Endothelial cell of umbilical vein (primary cell): ENCODE measurements around the gene MISFA. TPM values are rescaled to one million over a fixed set of nuclear protein-coding genes. Genes with fewer than 3 reads are reported as not detected.

Experiments used
- BruUV-seq: library from RNA; stranded (reverse); fragments of 400-500 nt; replicated peaks from 2 replicates; lab custom pipeline; 2021; lab: Mats Ljungman, UMichigan
- CTCF ChIA-PET: fragments of 300-600, 350-600 bp; sonication (Branson Sonifier 250); formaldehyde crosslinking; loops from one replicate; lab custom pipeline; 2021; ENCODE audit warnings: antibody characterized with exemption, inconsistent platforms; lab: Charles Lee
- POLR2A ChIA-PET: fragments of 300-600, 350-600 bp; sonication (Branson Sonifier 250); formaldehyde crosslinking; loops from one replicate; lab custom pipeline; 2021; ENCODE audit warnings: antibody characterized with exemption, inconsistent platforms; lab: Charles Lee
- DNase-seq: peaks from one replicate; pipeline ENCODE4 v3.0.0-alpha.2; 2011; ENCODE audit warnings: low read depth, low spot score
- FAIRE-seq: peaks from 2 replicates; lab custom pipeline; 2011; peaks lifted over from hg19 to GRCh38; lab: Jason Lieb, UNC
- H2AFZ ChIP-seq: 2 replicates; pipeline ENCODE4 v1.6.0; 2012; ENCODE audit warnings: low read depth, low read length, control low read depth, inconsistent platforms
- H3K27ac ChIP-seq: 2 replicates; pipeline ENCODE4 v1.5.1; 2011; ENCODE audit warnings: low read depth, mild to moderate bottlenecking, control low read depth, low read length, moderate library complexity; ENCODE audit not compliant: insufficient read depth
- H3K27me3 ChIP-seq, 2 experiments: 2 replicates each; pipeline versions ENCODE4 v1.6.0 to v1.6.1; 2011; ENCODE audit warnings: low read length in 2 of 2, mixed read lengths in 1 of 2; ENCODE audit not compliant: control insufficient read depth in 2 of 2, insufficient read depth in 2 of 2
- H3K36me3 ChIP-seq, 2 experiments: 2 replicates in 1 of 2; 3 replicates in 1 of 2; pipeline ENCODE4 v1.5.1; 2011; ENCODE audit warnings: low read length in 2 of 2, mild to moderate bottlenecking in 1 of 2, moderate library complexity in 1 of 2; ENCODE audit not compliant: control insufficient read depth in 2 of 2, insufficient read depth in 2 of 2; ENCODE audit errors: extremely low read depth in 1 of 2
- H3K4me1 ChIP-seq: 3 replicates; pipeline ENCODE4 v1.5.1; 2011; ENCODE audit warnings: mild to moderate bottlenecking, low read length; ENCODE audit not compliant: control insufficient read depth, insufficient read depth; ENCODE audit errors: extremely low read depth
- H3K4me2 ChIP-seq: 2 replicates; pipeline ENCODE4 v1.6.1; 2011; ENCODE audit warnings: low read length, control low read depth, mixed read lengths; ENCODE audit not compliant: insufficient read depth
- H3K4me3 ChIP-seq, 3 experiments: fragments of 200-600 bp in 1 of 3; sonication (generic), shearing (Covaris generic) in 1 of 3; replicated peaks in 1 of 3; 2 replicates each; pipeline ENCODE4 v1.5.1; 2011 to 2016; ENCODE audit warnings: control low read depth in 3 of 3, low read length in 3 of 3, mild to moderate bottlenecking in 2 of 3, inconsistent platforms in 1 of 3, low read depth in 1 of 3, moderate library complexity in 1 of 3; ENCODE audit not compliant: insufficient read depth in 1 of 3
- H3K79me2 ChIP-seq: 2 replicates; pipeline ENCODE4 v1.6.0; 2012; ENCODE audit warnings: low read length, inconsistent platforms; ENCODE audit not compliant: control insufficient read depth, insufficient read depth
- H3K9ac ChIP-seq: replicated peaks from 2 replicates; pipeline ENCODE3; 2011; ENCODE audit warnings: low read length, control low read depth; ENCODE audit not compliant: insufficient read depth; ENCODE audit errors: extremely low read depth
- H3K9me1 ChIP-seq: replicated peaks from 3 replicates; pipeline ENCODE4 v1.6.0; 2011; ENCODE audit warnings: mild to moderate bottlenecking, low read length; ENCODE audit not compliant: control insufficient read depth, insufficient read depth; ENCODE audit errors: extremely low read depth
- H3K9me3 ChIP-seq: replicated peaks from 2 replicates; pipeline ENCODE4 v1.5.1; 2012; ENCODE audit warnings: low read length, inconsistent platforms; ENCODE audit not compliant: control insufficient read depth, insufficient read depth
- H4K20me1 ChIP-seq: replicated peaks from 2 replicates; pipeline ENCODE3; 2011; ENCODE audit warnings: mild to moderate bottlenecking, low read length; ENCODE audit not compliant: control insufficient read depth, insufficient read depth; ENCODE audit errors: extremely low read depth
- EZH2 ChIP-seq: IDR thresholded peaks from 2 replicates; pipeline ENCODE4 v1.6.1; 2012; ENCODE audit warnings: borderline replicate concordance, low read depth, mild to moderate bottlenecking, moderate library complexity, low read length, inconsistent platforms; ENCODE audit not compliant: severe bottlenecking
- FOS ChIP-seq: IDR thresholded peaks from 2 replicates; pipeline ENCODE4 v1.6.1; 2011; ENCODE audit warnings: mild to moderate bottlenecking, low read length, moderate library complexity, borderline replicate concordance; ENCODE audit not compliant: insufficient read depth
- GATA2 ChIP-seq: IDR thresholded peaks from 2 replicates; pipeline ENCODE4 v1.7.0; 2011; ENCODE audit warnings: low read depth, mild to moderate bottlenecking, moderate library complexity, mixed read lengths, low read length; ENCODE audit not compliant: insufficient read length, insufficient read depth
- JUN ChIP-seq: IDR thresholded peaks from 2 replicates; pipeline ENCODE4 v1.6.1; 2011; ENCODE audit warnings: borderline replicate concordance, low read depth; ENCODE audit not compliant: insufficient read length, insufficient read depth
- MYC ChIP-seq: IDR thresholded peaks from one replicate; pipeline ENCODE4 v1.6.1; 2011; ENCODE audit warnings: mild to moderate bottlenecking, low read depth, low read length
- POLR2A ChIP-seq: IDR thresholded peaks from 2 replicates; pipeline ENCODE4 v1.6.1; 2012; ENCODE audit warnings: low read depth, mild to moderate bottlenecking, control low read depth, low read length
- POLR2AphosphoS5 ChIP-seq: IDR thresholded peaks from 2 replicates; pipeline ENCODE4 v1.6.1; 2012; ENCODE audit warnings: low read depth, mild to moderate bottlenecking, control low read depth, low read length, moderate library complexity; ENCODE audit not compliant: insufficient read depth
- dilution Hi-C: fragments of 300-500 bp; cut with MboI; formaldehyde crosslinking; loops from one replicate; pipeline ENCODE4 v1.15.0; 2019; ENCODE audit warnings: low sequenced_read_pairs; ENCODE audit not compliant: extremely low pct_ligation_motif_present
- intact Hi-C: fragments of 100-400 bp; cut with micrococcal nuclease; formaldehyde crosslinking; loops from one replicate; pipeline ENCODE4 v1.10.0; 2022
- polyA plus RNA-seq, 4 experiments: library from polyadenylated mRNA; depleted of rRNA in 3 of 4; stranded (reverse) in 3 of 4; unstranded in 1 of 4; fragments of >200 nt; gene quantifications; 2 replicates each; pipeline versions ENCODE4 v1.2.1 to v1.2.3, GENCODE V29; 2011 to 2012; ENCODE audit warnings: missing spikeins in 1 of 4
- total RNA-seq: library from RNA; stranded (reverse); gene quantifications from 2 replicates; pipeline ENCODE4 v1.2.3, GENCODE V29; 2021
- TF ChIP-seq, protein P1 (sequence below), 2 donors: IDR thresholded peaks; 1 replicate in 1 of 2; 2 replicates in 1 of 2; pipeline ENCODE4 v1.5.1; 2011; ENCODE audit warnings: low read length in 2 of 2, mild to moderate bottlenecking in 2 of 2, moderate library complexity in 2 of 2, control low read depth in 1 of 2, inconsistent platforms in 1 of 2, low read depth in 1 of 2; ENCODE audit not compliant: insufficient read depth in 1 of 2; ENCODE audit errors: extremely low read depth in 1 of 2
- TF ChIP-seq, protein P2 (sequence below): IDR thresholded peaks from 2 replicates; pipeline ENCODE4 v1.6.1; 2011; ENCODE audit not compliant: insufficient read depth, insufficient read length

Gene MISFA
- total and polyA plus RNA-seq, 2 donors (not counting 3 experiments of a cell fraction or from before 2014, with no cell fraction given): 1.4 to 3.6 TPM

DNA sequence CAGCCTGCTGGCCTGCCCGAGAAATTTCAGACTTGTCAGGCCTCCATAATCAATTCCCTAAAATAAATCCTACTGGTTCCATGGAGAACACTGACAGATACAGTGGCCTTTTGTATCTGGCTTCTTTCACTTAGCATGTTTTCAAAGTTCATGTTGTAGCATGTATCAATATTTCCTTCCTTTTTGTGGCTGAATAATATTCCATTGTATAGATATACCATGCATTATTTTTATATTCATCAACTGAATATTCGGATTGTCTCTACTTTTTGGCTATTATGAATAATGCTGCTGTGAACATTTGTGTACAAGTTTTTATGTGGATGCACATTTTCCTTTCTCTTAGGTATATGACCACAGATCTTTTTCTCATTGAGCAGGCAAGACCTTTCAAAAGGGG is 24.1 kb downstream of the MISFA start:
- Histone ChIP-seq H3K9me3 (no peaks in the 10 kb centered on the region), H3K27ac (no peak overlapping the region), H3K36me3 (no peaks in the 10 kb centered on the region), H2AFZ (no peak overlapping the region), H3K9me1 (no peaks in the 10 kb centered on the region), H3K4me3 (no peak overlapping the region), H3K4me2 (no peak overlapping the region), H3K4me1 (no peaks in the 10 kb centered on the region), H4K20me1 (peaks cover 1% of the 10 kb centered on the region), H3K9ac (no peak overlapping the region), H3K27me3 (no peaks in the 10 kb centered on the region), H3K79me2 (peaks cover 78% of the 10 kb centered on the region)
- ChIA-PET POLR2A (no interaction called here), CTCF (no interaction called here)
- dilution Hi-C loops (no loop called here), intact Hi-C loops (no loop called here)
- DNase-seq (no peak), FAIRE-seq (no peak)
- no TSS peak for BruUV-seq
- TF ChIP-seq, protein P1, sequence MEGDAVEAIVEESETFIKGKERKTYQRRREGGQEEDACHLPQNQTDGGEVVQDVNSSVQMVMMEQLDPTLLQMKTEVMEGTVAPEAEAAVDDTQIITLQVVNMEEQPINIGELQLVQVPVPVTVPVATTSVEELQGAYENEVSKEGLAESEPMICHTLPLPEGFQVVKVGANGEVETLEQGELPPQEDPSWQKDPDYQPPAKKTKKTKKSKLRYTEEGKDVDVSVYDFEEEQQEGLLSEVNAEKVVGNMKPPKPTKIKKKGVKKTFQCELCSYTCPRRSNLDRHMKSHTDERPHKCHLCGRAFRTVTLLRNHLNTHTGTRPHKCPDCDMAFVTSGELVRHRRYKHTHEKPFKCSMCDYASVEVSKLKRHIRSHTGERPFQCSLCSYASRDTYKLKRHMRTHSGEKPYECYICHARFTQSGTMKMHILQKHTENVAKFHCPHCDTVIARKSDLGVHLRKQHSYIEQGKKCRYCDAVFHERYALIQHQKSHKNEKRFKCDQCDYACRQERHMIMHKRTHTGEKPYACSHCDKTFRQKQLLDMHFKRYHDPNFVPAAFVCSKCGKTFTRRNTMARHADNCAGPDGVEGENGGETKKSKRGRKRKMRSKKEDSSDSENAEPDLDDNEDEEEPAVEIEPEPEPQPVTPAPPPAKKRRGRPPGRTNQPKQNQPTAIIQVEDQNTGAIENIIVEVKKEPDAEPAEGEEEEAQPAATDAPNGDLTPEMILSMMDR (IDR thresholded peaks at IDR 0.05; ENCODE audit: extremely low read depth in 1 of 2, insufficient read depth in 1 of 2, low read depth in 1 of 2, low read length in 2 of 2): no peak
- TF ChIP-seq POLR2AphosphoS5: no peak
- TF ChIP-seq FOS: no peak

DNA sequence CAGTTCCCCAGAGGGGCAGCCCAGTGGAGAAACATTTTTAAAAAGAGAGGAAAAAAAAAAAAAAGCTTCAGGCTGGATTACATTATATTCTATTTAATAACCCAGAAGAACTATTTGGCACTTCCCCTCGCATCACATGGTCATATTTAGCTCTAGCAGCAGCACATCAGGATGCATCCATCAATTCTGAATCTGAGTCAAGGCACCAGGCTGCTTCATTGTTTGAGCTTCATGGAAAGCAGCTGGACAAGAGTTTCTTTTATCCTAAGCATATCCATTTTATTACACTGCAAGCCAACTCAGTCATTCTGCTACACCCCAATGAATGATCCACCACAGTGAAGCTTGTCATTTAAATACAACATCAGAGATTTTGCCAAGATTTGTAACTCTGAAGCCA is 24.6 kb downstream of the MISFA start:
- no peak overlapping the region for H3K9ac ChIP-seq
- H3K36me3 ChIP-seq: no peaks in the 10 kb centered on the region
- no TSS peak for BruUV-seq
- DNase-seq (no peak), FAIRE-seq (no peak)
- intact Hi-C loops (no loop called here), dilution Hi-C loops (no loop called here)
- H3K79me2 ChIP-seq: peaks cover 78% of the 10 kb centered on the region
- no peaks in the 10 kb centered on the region for H3K4me1 ChIP-seq
- no peaks in the 10 kb centered on the region for H3K9me1 ChIP-seq
- no peak overlapping the region for H3K4me2 ChIP-seq
- ChIA-PET POLR2A (no interaction called here), CTCF (no interaction called here)
- no peak overlapping the region for H2AFZ ChIP-seq
- H3K9me3 ChIP-seq: no peaks in the 10 kb centered on the region
- no peak overlapping the region for H3K27ac ChIP-seq
- H3K4me3 ChIP-seq: no peak overlapping the region
- H3K27me3 ChIP-seq: no peaks in the 10 kb centered on the region
- peaks cover 3% of the 10 kb centered on the region for H4K20me1 ChIP-seq
- TF ChIP-seq, protein P2, sequence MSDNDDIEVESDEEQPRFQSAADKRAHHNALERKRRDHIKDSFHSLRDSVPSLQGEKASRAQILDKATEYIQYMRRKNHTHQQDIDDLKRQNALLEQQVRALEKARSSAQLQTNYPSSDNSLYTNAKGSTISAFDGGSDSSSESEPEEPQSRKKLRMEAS: no peak
- TF ChIP-seq POLR2A: no peak
- TF ChIP-seq POLR2AphosphoS5: no peak
- no peak for TF ChIP-seq JUN
- no peak for TF ChIP-seq EZH2
- TF ChIP-seq GATA2: no peak
- no peak for TF ChIP-seq MYC
- TF ChIP-seq FOS: no peak
- TF ChIP-seq, protein P1 (IDR thresholded peaks at IDR 0.05; ENCODE audit: extremely low read depth in 1 of 2, insufficient read depth in 1 of 2, low read depth in 1 of 2, low read length in 2 of 2): no peak
